OCI-LY3 (cell line): ENCODE measurements around the gene ATXN2.

Source experiments
- H2AFZ ChIP-seq: fragments of 200-600, 300-600 bp; shearing (Covaris generic); 2 replicates; pipeline ENCODE4 v1.6.0; 2014; ENCODE audit warnings: antibody characterized with exemption, low read depth, low read length
- H3K27ac ChIP-seq: fragments of 200-600, 300-600 bp; sonication (generic); 2 replicates; pipeline ENCODE4 v1.5.1; 2014; ENCODE audit warnings: mild to moderate bottlenecking, low read length, moderate library complexity, mixed read lengths
- H3K27me3 ChIP-seq: fragments of 200-600, 300-600 bp; sonication (generic); 2 replicates; pipeline ENCODE4 v1.6.1; 2014; ENCODE audit warnings: low read depth, low read length, mixed read lengths
- H3K36me3 ChIP-seq: fragments of 200-600, 300-600 bp; sonication (generic); replicated peaks from 2 replicates; pipeline ENCODE3; 2014; ENCODE audit warnings: low read depth, low read length, mixed read lengths
- H3K4me1 ChIP-seq: fragments of 300-600, 200-600 bp; sonication (generic); 2 replicates; pipeline ENCODE4 v1.6.1; 2014; ENCODE audit warnings: low read length, mixed read lengths
- H3K4me2 ChIP-seq: fragments of 200-600, 300-600 bp; sonication (generic); 2 replicates; pipeline ENCODE4 v1.6.1; 2014; ENCODE audit warnings: low read length, mixed read lengths
- H3K4me3 ChIP-seq: fragments of 300-600, 200-600 bp; sonication (generic); 2 replicates; pipeline ENCODE4 v1.5.1; 2014; ENCODE audit warnings: antibody characterized with exemption, mild to moderate bottlenecking, low read length, moderate library complexity
- H3K79me2 ChIP-seq: fragments of 300-600, 200-600 bp; shearing (Covaris generic); 2 replicates; pipeline ENCODE4 v1.6.1; 2014; ENCODE audit warnings: mild to moderate bottlenecking, low read length, mixed read lengths
- H3K9ac ChIP-seq: fragments of 300-600, 200-600 bp; shearing (Covaris generic); 2 replicates; pipeline ENCODE4 v1.6.0; 2014; ENCODE audit warnings: mild to moderate bottlenecking, low read length, moderate library complexity
- H3K9me3 ChIP-seq: fragments of 200-600, 300-600 bp; shearing (Covaris generic); 2 replicates; pipeline ENCODE4 v1.6.1; 2014; ENCODE audit warnings: low read length, mixed read lengths; ENCODE audit not compliant: insufficient read depth
- H4K20me1 ChIP-seq: fragments of 200-600, 300-600 bp; sonication (generic); 2 replicates; pipeline ENCODE4 v1.6.1; 2016; ENCODE audit warnings: low read length, mixed read lengths; ENCODE audit not compliant: insufficient read depth
- CTCF ChIP-seq: fragments of 200-600, 300-600 bp; sonication (generic); IDR thresholded peaks from 2 replicates; pipeline ENCODE4 v1.5.1; 2014; ENCODE audit warnings: antibody characterized with exemption, low read length, low read depth
- EZH2phosphoT487 ChIP-seq: fragments of 200-600 bp; shearing (Covaris generic); IDR thresholded peaks from 2 replicates; pipeline ENCODE4 v1.6.1; 2018; ENCODE audit warnings: antibody characterized with exemption, mixed run types, low read depth

The ATXN2 gene

GRCh38 chr12:111598637-111599452 is at the start of gene ATXN2:
TSS of gene ATXN2 (minus strand) at chr12:111599315. CDS start at chr12:111599034, 281 bp downstream.
- Histone ChIP-seq H3K27me3 (no peaks in the 10 kb centered on the region), H3K4me2 (peak within 1 kb of the TSS; percentile 94), H3K4me3 (peak within 1 kb of the TSS; percentile 97), H3K27ac (peak within 1 kb of the TSS; percentile 73), H4K20me1 (peaks cover 35% of the 10 kb centered on the region), H3K79me2 (peaks cover 52% of the 10 kb centered on the region), H3K9ac (peak within 1 kb of the TSS; percentile 92), H3K36me3 (no peaks in the 10 kb centered on the region), H3K4me1 (peaks cover 18% of the 10 kb centered on the region), H2AFZ (peak within 1 kb of the TSS; percentile 47), H3K9me3 (no peaks in the 10 kb centered on the region)
- TF ChIP-seq CTCF = no peak
- TF ChIP-seq EZH2phosphoT487 = no peak

GRCh38 chr12:111645433-111645832 is 46.3 kb upstream of the ATXN2 start:
- Histone ChIP-seq H3K27me3 (no peaks in the 10 kb centered on the region), H3K4me1 (no peaks in the 10 kb centered on the region), H4K20me1 (no peaks in the 10 kb centered on the region), H3K79me2 (no peaks in the 10 kb centered on the region), H3K9me3 (no peaks in the 10 kb centered on the region), H3K27ac (no peak overlapping the region), H3K4me3 (no peak overlapping the region), H3K4me2 (no peak overlapping the region), H2AFZ (no peak overlapping the region), H3K36me3 (peaks cover 34% of the 10 kb centered on the region), H3K9ac (no peak overlapping the region)
- TF ChIP-seq CTCF (no peak), EZH2phosphoT487 (no peak)

- H3K27ac ChIP-seq = no peak overlapping the region
- H3K9me3 ChIP-seq = no peaks in the 10 kb centered on the region
- no peaks in the 10 kb centered on the region for H3K27me3 ChIP-seq
- H3K4me3 ChIP-seq = no peak overlapping the region
- peaks cover 29% of the 10 kb centered on the region for H3K36me3 ChIP-seq
- TF ChIP-seq CTCF (no peak), EZH2phosphoT487 (no peak)
- H2AFZ ChIP-seq = no peak overlapping the region
- no peak overlapping the region for H3K4me2 ChIP-seq
- no peaks in the 10 kb centered on the region for H3K79me2 ChIP-seq
- no peaks in the 10 kb centered on the region for H3K4me1 ChIP-seq
- H4K20me1 ChIP-seq = no peaks in the 10 kb centered on the region
- no peak overlapping the region for H3K9ac ChIP-seq
Observed at GRCh38 chr12:111643427-111643826, 44.3 kb upstream of the ATXN2 start.

- peaks cover 29% of the 10 kb centered on the region for H3K36me3 ChIP-seq
- H3K27ac ChIP-seq = no peak overlapping the region
- H3K79me2 ChIP-seq = no peaks in the 10 kb centered on the region
Observed at GRCh38 chr12:111642681-111643426, 43.7 kb upstream of the ATXN2 start.

More at GRCh38 chr12:111642681-111643426, 43.7 kb upstream of the ATXN2 start:
- Histone ChIP-seq H3K4me3 (no peak overlapping the region), H2AFZ (no peak overlapping the region), H3K4me2 (no peak overlapping the region), H4K20me1 (no peaks in the 10 kb centered on the region), H3K27me3 (no peaks in the 10 kb centered on the region), H3K9ac (no peak overlapping the region), H3K9me3 (no peaks in the 10 kb centered on the region), H3K4me1 (no peaks in the 10 kb centered on the region)
- TF ChIP-seq CTCF (no peak), EZH2phosphoT487 (no peak)
